ENCODE results near the gene NTRK3.

DNA sequence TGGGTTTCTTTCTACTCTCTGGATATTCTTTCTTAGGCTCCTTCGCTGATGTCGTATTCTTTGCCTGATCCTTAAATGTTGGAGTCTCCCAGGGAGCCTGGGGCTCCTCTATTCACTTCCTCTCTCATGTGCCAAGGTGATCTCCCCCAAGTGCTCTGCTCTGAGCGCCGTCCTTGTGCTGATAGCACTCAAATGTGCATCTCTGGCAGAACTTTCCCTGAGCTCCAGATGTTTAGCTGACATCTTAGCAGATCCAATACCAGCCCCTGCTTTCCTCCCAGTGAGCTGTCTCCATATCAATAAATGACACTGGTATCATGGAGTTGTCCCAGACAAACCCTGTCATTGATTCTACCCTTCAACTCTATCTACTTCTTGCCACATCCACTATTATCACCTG lies 62.4 kb downstream of the NTRK3 start:
- TF ChIP-seq CTCF (IDR thresholded peaks at IDR 0.05; ENCODE audit: low read depth, low read length, missing input control) (no peak), GABPA (IDR thresholded peaks at IDR 0.05 in 1 of 2, conservative IDR thresholded peaks at IDR 0.05 in 1 of 2) (no peak), RAD21 (IDR thresholded peaks at IDR 0.05) (no peak), RXRA (IDR thresholded peaks at IDR 0.05) (no peak), NR2F2 (IDR thresholded peaks at IDR 0.05) (no peak), FOXA2 (IDR thresholded peaks at IDR 0.05) (no peak), YY1 (IDR thresholded peaks at IDR 0.05) (no peak), TAF1 (conservative IDR thresholded peaks at IDR 0.05) (no peak), SP1 (IDR thresholded peaks at IDR 0.05) (no peak), HNF4G (IDR thresholded peaks at IDR 0.05) (no peak), EGR1 (IDR thresholded peaks at IDR 0.05; ENCODE audit: low read depth in 2 of 2) (no peak)
- TF ChIP-seq, protein P1, sequence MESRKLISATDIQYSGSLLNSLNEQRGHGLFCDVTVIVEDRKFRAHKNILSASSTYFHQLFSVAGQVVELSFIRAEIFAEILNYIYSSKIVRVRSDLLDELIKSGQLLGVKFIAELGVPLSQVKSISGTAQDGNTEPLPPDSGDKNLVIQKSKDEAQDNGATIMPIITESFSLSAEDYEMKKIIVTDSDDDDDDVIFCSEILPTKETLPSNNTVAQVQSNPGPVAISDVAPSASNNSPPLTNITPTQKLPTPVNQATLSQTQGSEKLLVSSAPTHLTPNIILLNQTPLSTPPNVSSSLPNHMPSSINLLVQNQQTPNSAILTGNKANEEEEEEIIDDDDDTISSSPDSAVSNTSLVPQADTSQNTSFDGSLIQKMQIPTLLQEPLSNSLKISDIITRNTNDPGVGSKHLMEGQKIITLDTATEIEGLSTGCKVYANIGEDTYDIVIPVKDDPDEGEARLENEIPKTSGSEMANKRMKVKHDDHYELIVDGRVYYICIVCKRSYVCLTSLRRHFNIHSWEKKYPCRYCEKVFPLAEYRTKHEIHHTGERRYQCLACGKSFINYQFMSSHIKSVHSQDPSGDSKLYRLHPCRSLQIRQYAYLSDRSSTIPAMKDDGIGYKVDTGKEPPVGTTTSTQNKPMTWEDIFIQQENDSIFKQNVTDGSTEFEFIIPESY (IDR thresholded peaks at IDR 0.05): no peak
- TF ChIP-seq, protein P2, sequence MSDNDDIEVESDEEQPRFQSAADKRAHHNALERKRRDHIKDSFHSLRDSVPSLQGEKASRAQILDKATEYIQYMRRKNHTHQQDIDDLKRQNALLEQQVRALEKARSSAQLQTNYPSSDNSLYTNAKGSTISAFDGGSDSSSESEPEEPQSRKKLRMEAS (IDR thresholded peaks at IDR 0.05): no peak
